ENCODE data around the gene RHBDD1. TPM values are rescaled to one million over a fixed set of nuclear protein-coding genes. Genes with fewer than 3 reads are reported as not detected.

The RHBDD1 gene
- polyA plus RNA-seq, 2 of the 4 experiments (the other 2 are of a cell fraction): 8.3 to 46.9 TPM

- CTCF ChIA-PET: no interaction called here
- Histone ChIP-seq H3K4me2 (no peak overlapping the region), H3K27ac (no peak overlapping the region), H3K4me1 (no peaks in the 10 kb centered on the region), H3K4me3 (no peak overlapping the region), H3K9me3 (no peaks in the 10 kb centered on the region)
- POLR2A ChIA-PET: no interaction called here
- DNase-seq (ENCODE audit: low read depth in 1 of 2, low spot score in 1 of 2): no peak
- no peak for ATAC-seq
- WGBS (ENCODE audit: missing lambda C conversion rate): 85% methylated on average over 7 of the region's 7 CpGs
- TF ChIP-seq TP53 (CRISPR knock-in tag; IDR thresholded peaks at IDR 0.05): no peak
- no peak for FAIRE-seq
These were observed 32.7 kb downstream of the RHBDD1 start for GRCh38 chr2:226868331-226869162.

GRCh38 chr2:226869371-226869770 is 33.5 kb downstream of the RHBDD1 start:
- DNase-seq (ENCODE audit: low read depth in 1 of 2, low spot score in 1 of 2): no peak
- ChIA-PET CTCF (no interaction called here), POLR2A (no interaction called here)
- no peak overlapping the region for H3K27ac ChIP-seq
- H3K4me3 ChIP-seq: no peak overlapping the region
- TF ChIP-seq MYC (IDR thresholded peaks at IDR 0.05; ENCODE audit: borderline replicate concordance, low read length): no peak
- no peak for TF ChIP-seq HDAC2 (IDR thresholded peaks at IDR 0.05)
- TF ChIP-seq FOSB (CRISPR knock-in tag; IDR thresholded peaks at IDR 0.05): no peak
- TF ChIP-seq BCL3 (IDR thresholded peaks at IDR 0.05): no peak
- TF ChIP-seq FOSL2 (IDR thresholded peaks at IDR 0.05): no peak
- TF ChIP-seq FOSL2 (CRISPR knock-in tag; IDR thresholded peaks at IDR 0.05): no peak
- TF ChIP-seq ELK1 (IDR thresholded peaks at IDR 0.05; ENCODE audit: low read depth, low read length): no peak
- TF ChIP-seq TP53 (CRISPR knock-in tag; IDR thresholded peaks at IDR 0.05): no peak
- TF ChIP-seq CHD4 (IDR thresholded peaks at IDR 0.05; ENCODE audit: borderline replicate concordance): no peak
- TF ChIP-seq MAX (IDR thresholded peaks at IDR 0.05): no peak
- no peak for TF ChIP-seq CHD2 (IDR thresholded peaks at IDR 0.05; ENCODE audit: low read length, partially characterized antibody)
- no peak for TF ChIP-seq ZFP36 (IDR thresholded peaks at IDR 0.05; ENCODE audit: borderline replicate concordance, partially characterized antibody)
- TF ChIP-seq CBX8 (IDR thresholded peaks at IDR 0.05): no peak
- TF ChIP-seq KDM5A (IDR thresholded peaks at IDR 0.05): no peak
- no peak for TF ChIP-seq KDM1A (IDR thresholded peaks at IDR 0.05; ENCODE audit: low read depth)
- TF ChIP-seq MAZ (IDR thresholded peaks at IDR 0.05; ENCODE audit: borderline replicate concordance, low read depth, low read length): no peak
- no peak for TF ChIP-seq NPAS2 (CRISPR knock-in tag; IDR thresholded peaks at IDR 0.05; ENCODE audit: borderline replicate concordance)
- no peak for TF ChIP-seq ZC3H11A (IDR thresholded peaks at IDR 0.05)
- no peak for TF ChIP-seq MAFK (IDR thresholded peaks at IDR 0.05; ENCODE audit: partially characterized antibody)
- TF ChIP-seq GATA3 (IDR thresholded peaks at IDR 0.05; ENCODE audit: borderline replicate concordance): no peak
- TF ChIP-seq FOXS1 (CRISPR knock-in tag; IDR thresholded peaks at IDR 0.05): no peak
- WGBS (ENCODE audit: missing lambda C conversion rate): 83% methylated on average over 5 of the region's 5 CpGs
- H3K9me3 ChIP-seq: no peaks in the 10 kb centered on the region
- no peaks in the 10 kb centered on the region for H3K4me1 ChIP-seq
- no peak for FAIRE-seq
- ATAC-seq: no peak
- H3K4me2 ChIP-seq: no peak overlapping the region

- 83% methylated on average over 2 of the region's 2 CpGs for WGBS (ENCODE audit: missing lambda C conversion rate)
- ChIA-PET CTCF (no interaction called here), POLR2A (no interaction called here)
- ATAC-seq (no peak), DNase-seq (ENCODE audit: low read depth in 1 of 2, low spot score in 1 of 2) (no peak), FAIRE-seq (no peak)
- no peak for TF ChIP-seq HES2 (IDR thresholded peaks at IDR 0.05)
- no peak for TF ChIP-seq CHD4 (IDR thresholded peaks at IDR 0.05; ENCODE audit: borderline replicate concordance)
- TF ChIP-seq EHMT2 (IDR thresholded peaks at IDR 0.05; ENCODE audit: low read depth): no peak
- no peak overlapping the region for H3K4me3 ChIP-seq
- H3K9me3 ChIP-seq: no peaks in the 10 kb centered on the region
- H3K27ac ChIP-seq: no peak overlapping the region
- no peaks in the 10 kb centered on the region for H3K4me1 ChIP-seq
- H3K4me2 ChIP-seq: no peak overlapping the region
These were observed 37.3 kb downstream of the RHBDD1 start for GRCh38 chr2:226873051-226873620.
